HG03139 (cell line): ENCODE measurements around the gene FAM25A.
A peak's percentile ranks its signal among the peaks of the same experiment; 100 is the strongest.
"Not testable (repeated sequence)": the region's sequence is repeated elsewhere in the genome, so short reads cannot be mapped to it uniquely, and the experiment has no call there.

ENCODE experiments used
- ATAC-seq: cut with Tn5 transposase; IDR thresholded peaks from one replicate; pipeline ENCODE4 v1.9.1; 2021; ENCODE audit not compliant: unreplicated experiment

The FAM25A gene

DNA sequence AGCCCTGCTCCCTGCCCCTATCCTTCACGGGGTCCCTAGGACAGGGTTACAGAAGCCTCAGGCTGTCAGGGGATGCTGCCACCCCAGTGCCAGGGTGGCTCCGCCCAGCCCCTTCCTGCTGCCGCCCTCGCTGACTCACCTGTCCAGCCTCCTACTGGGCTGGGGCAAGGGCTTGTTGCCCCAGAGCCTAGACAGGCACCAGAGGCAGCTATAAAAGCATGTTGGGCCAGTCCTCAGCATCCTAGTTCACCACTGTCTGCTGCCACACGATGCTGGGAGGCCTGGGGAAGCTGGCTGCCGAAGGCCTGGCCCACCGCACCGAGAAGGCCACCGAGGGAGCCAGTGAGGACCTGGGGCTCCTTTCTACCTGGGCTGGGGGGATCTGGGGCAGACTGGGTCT, at the start of gene FAM25A:
Gene FAM25A (plus strand): TSS at position 239 of the 400 bp plus-strand sequence. CDS start 31 bp downstream, at position 270.
- not testable (repeated sequence) for ATAC-seq

- no peak for ATAC-seq
Measured at GRCh38 chr10:86970982-86971231, 49.2 kb upstream of the FAM25A start.

DNA sequence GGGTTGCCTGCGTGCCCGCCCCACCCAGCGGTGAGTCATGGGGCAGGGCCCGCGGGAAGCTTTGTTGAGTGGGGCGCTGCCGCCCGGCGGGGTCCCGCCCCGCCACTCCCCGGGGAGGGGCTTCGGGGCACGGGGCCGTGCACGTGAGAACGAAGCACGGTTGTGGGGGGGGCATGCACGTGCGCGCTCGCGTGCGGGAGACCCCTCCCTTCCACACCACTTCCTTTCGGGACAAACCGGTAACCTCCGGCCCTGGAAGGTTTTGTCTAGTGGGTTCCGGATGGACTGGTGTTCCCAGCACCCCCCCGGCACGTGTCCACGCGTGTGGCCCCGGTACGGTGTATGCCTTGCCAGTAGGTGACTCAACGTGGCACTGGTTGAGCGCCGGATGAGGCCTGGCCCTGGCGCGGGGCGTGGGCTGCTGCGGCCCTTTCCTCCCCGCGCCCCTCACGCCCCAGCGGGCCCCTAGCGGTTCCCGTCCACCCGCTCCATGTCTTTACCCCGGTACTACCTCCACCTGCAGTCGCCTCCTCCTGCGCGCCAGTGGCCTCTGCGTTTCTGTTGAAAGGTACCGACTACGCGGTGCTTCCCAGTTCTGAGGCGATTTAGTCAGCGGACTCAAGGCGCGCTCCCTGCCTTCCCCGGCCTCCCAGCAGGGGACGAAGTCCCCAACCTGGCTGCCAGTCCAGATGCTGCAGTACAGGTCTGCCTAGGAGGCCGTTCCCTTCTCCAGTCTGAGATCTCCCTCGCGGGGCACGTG, 48.7 kb upstream of the FAM25A start:
- peak; percentile 60 for ATAC-seq

- no peak for ATAC-seq
Measured at GRCh38 chr10:86972613-86973380, 47.3 kb upstream of the FAM25A start.

DNA sequence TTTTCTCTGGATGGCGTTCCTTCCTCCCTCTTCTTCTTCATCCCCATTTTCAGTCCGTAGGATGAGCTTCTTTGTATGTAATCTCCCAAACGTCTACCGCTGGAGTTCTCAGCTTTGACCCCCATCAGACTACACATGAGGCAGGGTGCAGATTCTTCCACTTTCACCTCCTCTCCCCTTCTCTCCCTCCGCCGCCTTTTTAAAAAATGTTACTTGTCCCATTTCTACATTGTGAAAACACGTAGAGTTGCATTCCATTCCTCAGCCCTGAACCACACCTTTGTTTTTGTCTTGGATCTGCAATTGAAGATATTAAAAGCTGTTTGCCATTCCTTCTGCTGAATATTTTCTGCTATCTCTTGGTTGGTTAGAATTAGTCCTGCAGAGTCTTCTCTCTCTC, 45.6 kb upstream of the FAM25A start:
- ATAC-seq = no peak

DNA sequence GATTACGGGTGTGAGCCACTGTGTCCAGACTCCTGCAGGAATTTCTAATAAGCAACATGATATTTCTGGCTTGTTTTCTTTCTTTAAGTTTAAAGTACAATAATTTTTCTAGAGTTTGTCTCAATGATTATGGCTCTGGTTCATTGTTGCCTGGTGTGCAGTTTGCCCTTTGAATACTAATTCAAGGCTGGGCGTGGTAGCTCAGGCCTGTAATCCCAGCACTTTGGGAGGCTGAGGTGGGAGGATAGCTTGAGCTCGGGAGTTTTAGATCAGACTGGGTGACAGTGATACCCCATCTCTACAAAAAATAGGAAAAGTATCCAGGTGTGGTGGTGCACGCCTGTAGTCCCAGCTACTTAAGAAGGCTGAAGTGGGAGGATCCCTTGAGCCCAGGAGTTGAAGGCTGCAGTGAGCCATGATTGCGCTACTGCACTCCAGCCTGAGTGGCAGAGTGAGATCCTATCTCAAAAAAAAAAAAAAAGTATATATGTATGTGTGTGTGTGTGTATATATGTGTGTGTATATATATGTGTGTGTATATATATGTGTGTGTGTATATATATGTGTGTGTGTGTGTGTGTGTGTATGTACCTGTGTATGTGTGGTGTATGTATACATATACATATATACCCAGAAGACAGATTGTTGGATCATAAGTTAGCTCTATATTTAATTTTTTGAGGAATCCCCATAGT, 43.6 kb upstream of the FAM25A start:
- ATAC-seq = no peak

DNA sequence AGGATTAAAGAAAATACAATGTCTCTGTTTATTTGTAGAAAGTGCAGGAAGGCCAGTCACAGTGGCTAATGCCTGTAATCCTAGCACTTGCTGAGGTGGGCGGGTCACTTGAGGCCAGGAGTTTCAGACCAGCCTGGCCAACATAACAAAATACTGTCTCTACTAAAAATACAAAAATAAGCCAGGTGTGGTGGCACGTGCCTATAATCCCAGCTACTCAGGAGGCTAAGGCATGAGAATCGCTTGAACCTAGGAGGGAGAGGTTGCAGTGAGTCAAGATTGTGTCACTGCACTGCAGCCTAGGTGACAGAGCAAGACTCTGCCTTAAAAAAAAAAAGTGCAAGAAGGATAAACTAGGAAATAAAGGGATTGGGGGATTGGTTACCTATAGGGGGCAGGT, 41.6 kb upstream of the FAM25A start:
- ATAC-seq = not testable (repeated sequence)

- no peak for ATAC-seq
Measured at GRCh38 chr10:86979296-86979818, 40.7 kb upstream of the FAM25A start.

GRCh38 chr10:86979977-86980448, 40.1 kb upstream of the FAM25A start:
- no peak for ATAC-seq

DNA sequence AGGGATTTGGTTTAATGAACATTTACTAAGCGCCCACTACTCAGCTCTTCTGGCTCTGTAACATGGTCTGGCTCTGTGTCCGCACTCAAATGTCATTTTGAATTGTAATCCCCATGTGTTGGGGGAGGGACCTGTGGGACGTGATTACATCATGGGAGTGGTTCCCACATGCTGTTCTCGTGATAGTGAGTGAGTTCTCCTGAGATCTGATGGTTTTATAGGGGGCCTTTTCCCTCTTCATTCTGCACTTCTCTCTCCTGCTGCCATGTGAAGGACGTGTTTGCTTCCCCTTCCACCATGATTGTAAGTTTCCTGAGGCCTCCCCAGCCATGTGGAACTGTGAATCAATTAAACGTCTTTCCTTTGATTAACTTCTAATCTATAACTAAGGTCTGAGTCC, 39.1 kb upstream of the FAM25A start:
- not testable (repeated sequence) for ATAC-seq

DNA sequence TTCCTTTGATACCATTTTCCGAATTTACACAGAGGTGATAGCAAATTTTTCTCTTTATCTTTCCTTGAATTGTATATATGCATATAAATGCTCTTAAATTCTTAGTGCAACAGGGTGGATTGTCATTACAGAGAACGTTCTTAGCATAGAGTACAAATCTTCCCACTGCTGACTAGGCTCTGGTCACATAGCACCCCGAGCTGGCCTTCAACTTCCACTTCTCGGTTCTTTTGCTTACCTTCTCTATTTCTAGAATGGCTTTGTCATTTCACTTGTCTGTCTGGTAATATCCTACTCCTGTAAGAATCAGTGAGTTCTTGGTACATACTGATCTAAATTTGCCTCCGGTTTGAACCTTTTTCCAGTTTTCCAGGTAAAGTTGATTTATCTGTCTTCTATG, 38.4 kb upstream of the FAM25A start:
- ATAC-seq = no peak

DNA sequence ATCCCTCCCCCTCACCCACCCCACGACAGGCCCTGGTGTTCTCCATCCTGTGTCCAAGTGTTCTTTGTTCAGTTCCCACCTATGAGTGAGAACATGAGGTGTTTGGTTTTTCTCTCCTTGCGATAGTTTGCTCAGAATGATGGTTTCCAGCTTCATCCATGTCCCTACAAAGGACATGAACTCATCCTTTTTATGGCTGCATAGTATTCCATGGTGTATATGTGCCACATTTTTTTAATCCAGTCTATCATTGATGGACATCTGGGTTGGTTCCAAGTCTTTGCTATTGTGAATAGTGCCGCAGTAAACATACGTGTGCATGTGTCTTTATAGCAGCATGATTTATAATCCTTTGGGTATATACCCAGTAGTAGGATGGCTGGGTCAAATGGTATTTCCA, 35.6 kb upstream of the FAM25A start:
- not testable (repeated sequence) for ATAC-seq

DNA sequence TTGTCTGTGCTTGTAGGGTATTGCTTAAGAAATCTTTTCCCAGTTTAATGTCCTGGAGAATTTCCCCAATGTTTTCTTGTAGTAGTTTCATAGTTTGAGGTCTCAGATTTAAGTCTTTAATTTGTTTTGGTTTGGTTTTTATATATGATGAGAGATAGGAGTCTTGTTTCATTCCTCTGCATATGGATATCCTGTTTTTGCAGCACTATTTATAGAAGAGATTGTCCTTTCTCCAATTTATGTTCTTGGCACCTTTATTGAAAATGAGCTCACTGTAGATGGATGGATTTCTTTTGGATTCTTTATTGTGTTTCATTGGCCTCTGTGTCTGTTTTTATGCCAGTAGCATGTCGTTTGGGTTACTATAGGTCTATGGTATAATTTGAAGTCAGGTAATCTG, 31.6 kb upstream of the FAM25A start:
- ATAC-seq = no peak

DNA sequence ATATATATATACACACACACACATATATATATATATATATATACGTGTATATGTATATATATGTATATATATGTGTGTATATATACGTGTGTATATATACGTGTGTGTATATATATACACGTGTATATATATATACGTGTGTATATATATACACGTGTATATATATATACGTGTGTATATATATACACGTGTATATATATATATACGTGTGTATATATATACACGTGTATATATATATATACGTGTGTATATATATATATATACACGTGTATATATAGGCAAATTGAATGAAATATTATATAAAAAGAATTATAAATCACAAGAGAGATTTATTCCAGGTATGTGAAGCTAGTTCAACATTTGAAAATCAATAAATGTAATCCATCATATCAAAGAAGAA, 28.7 kb upstream of the FAM25A start:
- not testable (repeated sequence) for ATAC-seq

DNA sequence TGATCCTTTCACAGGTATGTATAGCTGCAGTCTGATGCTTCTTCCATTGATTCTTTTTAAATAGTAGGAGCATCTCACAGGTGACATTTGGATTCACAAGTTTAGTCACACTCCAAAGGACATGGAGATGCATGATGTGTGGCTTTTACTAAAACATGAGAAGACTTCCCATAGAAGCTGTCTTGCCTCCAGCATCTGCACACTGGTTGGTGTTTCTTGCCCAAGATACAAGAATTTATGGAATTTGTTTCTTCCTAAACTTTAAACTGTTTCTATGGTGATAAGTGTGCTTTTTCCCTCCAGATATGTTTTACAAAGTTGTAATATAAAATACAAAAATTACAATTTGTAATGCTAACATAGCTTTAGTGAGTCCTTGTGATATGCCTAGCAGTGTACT, 27.6 kb upstream of the FAM25A start:
- ATAC-seq = no peak

GRCh38 chr10:86992929-86993328, 27.2 kb upstream of the FAM25A start:
- no peak for ATAC-seq

GRCh38 chr10:86999802-87000403, 20.2 kb upstream of the FAM25A start:
- not testable (repeated sequence) for ATAC-seq

GRCh38 chr10:87000491-87000890, 19.6 kb upstream of the FAM25A start:
- ATAC-seq = no peak

DNA sequence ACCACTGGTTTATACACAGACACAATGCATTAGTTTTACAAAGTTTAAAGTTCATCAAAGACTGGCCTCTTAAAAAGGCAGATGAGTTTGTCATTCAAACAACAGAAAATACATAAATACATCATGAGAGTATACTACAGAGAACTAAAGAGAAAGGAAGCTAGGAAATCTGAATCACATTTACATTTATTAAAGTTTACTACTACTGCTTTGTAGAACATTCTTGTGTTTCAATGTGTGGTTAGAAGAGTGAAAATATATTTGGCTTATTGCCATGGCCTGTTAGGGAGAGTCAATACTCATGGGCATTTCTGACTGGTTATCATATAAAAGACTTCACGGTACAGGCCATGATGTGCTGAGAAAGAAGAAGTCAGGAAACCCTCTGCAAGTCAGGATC, 13.0 kb upstream of the FAM25A start:
- ATAC-seq = not testable (repeated sequence)

DNA sequence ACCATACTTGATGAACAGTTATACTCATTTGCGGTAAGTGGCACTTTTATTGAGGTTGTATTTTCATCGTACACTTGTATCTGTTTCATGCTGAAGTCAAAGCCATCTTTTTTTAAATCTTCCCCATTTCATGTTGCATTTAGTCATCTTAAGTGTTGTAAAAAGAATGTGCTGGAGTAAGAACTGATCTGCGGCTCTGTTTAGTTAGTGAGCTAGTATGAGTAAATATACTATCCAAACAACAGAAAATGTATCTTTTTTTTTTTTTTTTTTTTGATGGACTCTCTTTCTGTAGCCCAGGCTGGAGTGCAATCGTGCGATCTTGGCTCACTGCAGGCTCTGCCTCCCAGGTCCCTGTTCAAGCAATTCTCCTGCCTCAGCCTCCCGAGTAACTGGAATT, 12.4 kb upstream of the FAM25A start:
- not testable (repeated sequence) for ATAC-seq

GRCh38 chr10:87008303-87008702, 11.8 kb upstream of the FAM25A start:
- ATAC-seq = not testable (repeated sequence)
